Type B pancreatic cell (in vitro differentiated cells): ENCODE data around the gene DCHS2. TPM values are rescaled to one million over a fixed set of nuclear protein-coding genes. Genes with fewer than 3 reads are reported as not detected.
A peak's percentile ranks its signal among the peaks of the same experiment; 100 is the strongest.

Experiments used
- DNase-seq: peaks from one replicate; pipeline ENCODE4 v3.0.0; 2021; ENCODE audit warnings: mixed read lengths; ENCODE audit not compliant: unreplicated experiment; ENCODE audit errors: extremely low spot score
- H3K27ac Mint-ChIP-seq: 2 replicates; pipeline ENCODE4 v1.8.0; 2021; ENCODE audit warnings: mild to moderate bottlenecking, mixed read lengths
- H3K27me3 Mint-ChIP-seq: 2 replicates; pipeline ENCODE4 v1.8.0; 2021; ENCODE audit warnings: mixed read lengths
- H3K36me3 Mint-ChIP-seq: 2 replicates; pipeline ENCODE4 v1.8.0; 2021; ENCODE audit warnings: mixed read lengths
- H3K4me1 Mint-ChIP-seq: one replicate; pipeline ENCODE4 v1.8.0; 2021; ENCODE audit warnings: mixed read lengths; ENCODE audit not compliant: unreplicated experiment
- H3K4me3 Mint-ChIP-seq: 2 replicates; pipeline ENCODE4 v1.8.0; 2021; ENCODE audit warnings: mild to moderate bottlenecking, mixed read lengths
- H3K9me3 Mint-ChIP-seq: 2 replicates; pipeline ENCODE4 v1.8.0; 2021; ENCODE audit warnings: mixed read lengths
- long read RNA-seq: library from polyadenylated mRNA; unstranded; transcript quantifications from one replicate; pipeline ENCODE4 v2.0.0, GENCODE V29; 2020
- total RNA-seq: library from RNA; stranded (reverse); gene quantifications from 2 replicates; pipeline ENCODE4 v1.2.1, GENCODE V29; 2021; ENCODE audit warnings: low replicate concordance
- TF ChIP-seq, protein P1 (sequence below): fragments of 200-600 bp; sonication (generic); conservative IDR thresholded peaks from 2 replicates; pipeline ENCODE4 v1.5.0; 2021; ENCODE audit warnings: antibody characterized with exemption, mild to moderate bottlenecking

The DCHS2 gene, protein sequence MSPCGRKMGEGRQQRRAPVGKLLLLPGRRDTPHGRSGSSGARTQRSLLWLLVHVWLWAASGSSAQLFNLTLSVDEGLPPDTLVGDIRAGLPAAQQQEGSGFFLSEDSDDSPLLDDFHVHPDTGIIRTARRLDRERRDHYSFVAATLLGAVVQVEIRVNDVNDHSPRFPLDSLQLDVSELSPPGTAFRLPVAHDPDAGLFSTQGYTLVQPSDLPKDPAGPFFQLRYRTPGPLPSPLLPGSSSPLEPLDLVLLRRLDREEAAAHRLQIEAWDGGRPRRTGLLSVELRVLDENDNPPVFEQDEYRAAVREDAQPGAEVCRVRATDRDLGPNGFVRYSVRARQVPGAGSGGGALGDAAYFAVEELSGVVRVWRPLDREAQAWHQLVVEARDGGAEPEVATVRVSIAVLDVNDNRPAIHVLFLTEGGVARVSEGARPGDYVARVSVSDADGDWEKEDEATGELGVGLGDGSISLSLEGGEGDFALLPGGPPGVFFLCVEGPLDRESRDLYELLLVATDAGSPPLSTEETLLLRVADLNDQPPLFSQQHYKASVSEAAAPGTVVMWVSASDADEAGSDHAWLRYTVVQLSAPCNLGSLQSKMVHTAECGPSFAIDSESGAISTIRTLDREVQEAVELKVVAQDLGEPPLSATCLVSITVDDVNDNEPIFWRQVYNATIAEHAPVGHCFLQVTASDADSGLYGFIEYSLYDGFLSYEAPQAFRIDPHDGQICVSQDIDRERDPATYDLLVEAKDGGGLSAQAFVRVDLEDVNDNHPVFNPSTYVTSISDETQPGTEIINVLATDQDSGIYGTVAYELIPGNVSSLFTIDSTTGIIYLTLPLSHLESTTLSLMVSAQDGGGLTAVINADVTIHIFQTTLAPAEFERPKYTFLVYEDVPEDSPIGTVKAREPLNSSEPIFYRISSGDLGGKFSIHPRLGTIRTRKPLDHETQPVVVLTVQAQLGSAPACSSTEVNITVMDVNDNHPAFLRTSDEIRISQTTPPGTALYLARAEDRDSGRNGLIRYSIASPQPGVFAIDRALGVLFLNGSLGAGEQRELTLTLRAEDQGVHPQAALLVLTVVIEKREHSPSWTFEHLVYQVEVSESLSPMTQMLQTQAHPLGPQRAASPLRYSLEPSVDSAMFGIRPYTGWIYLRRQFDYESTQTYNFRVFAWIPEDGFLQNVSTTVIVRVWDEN (N-terminal part only)
- 0.76 and 1.8 TPM in 2 replicates for total RNA-seq
- long read RNA-seq, result 0 reads

DNA sequence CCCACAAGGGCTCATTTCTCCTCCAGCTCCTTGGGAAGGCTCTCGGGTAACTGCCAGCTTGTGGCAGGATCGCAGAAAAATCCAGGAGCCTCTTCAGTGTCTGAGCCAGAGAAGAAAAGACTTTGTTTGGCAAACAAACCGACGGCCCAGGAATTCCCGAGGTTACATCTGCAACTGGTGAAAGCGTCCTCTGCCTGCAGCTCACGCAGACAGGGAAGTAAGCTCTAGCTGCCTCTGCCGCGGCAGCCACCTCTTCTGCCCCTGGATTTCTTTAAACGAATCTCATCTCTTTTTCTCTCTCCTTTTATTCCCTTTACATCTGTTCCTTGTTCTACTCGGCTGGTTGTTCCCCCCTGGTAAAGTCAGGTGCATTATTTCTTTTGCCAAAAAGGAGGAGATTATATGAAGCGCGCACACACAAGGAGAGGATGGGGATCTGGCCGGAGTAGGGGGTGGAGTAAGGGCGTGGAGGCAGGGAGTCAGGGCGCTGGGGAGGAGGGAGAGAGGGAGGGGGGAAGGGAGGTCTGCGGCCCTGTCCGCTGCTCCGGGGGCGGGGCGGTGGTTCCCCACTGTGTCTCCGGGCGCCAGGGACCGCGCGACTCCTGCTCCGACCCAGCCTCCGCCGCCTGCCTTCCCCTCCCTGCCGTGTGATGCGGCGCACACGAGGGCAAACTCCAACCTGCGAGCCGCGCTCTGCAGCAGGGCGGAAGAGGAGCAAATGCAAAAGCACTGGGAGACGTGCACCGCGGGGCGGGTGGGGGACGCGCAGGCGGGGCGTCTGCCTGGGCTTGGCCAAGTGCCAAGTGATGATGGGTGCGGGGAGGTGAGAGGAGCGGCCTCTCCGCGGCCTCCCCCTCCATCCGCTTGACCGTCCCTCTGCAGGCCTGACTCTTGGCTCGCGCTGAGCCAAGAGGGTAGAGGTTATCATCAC is at the start of gene DCHS2:
TSS of gene DCHS2 (minus strand) at position 459 of the 931 bp plus-strand sequence. CDS start at position 15, 444 bp downstream.
- Mint-ChIP-seq H3K27me3 (peaks cover 47% of the 10 kb centered on the region), H3K36me3 (no peaks in the 10 kb centered on the region), H3K4me1 (peaks cover 6% of the 10 kb centered on the region), H3K4me3 (peak within 1 kb of the TSS; percentile 88), H3K9me3 (no peaks in the 10 kb centered on the region), H3K27ac (no peak within 1 kb of the TSS)
- no peak for DNase-seq
- TF ChIP-seq, protein P1, sequence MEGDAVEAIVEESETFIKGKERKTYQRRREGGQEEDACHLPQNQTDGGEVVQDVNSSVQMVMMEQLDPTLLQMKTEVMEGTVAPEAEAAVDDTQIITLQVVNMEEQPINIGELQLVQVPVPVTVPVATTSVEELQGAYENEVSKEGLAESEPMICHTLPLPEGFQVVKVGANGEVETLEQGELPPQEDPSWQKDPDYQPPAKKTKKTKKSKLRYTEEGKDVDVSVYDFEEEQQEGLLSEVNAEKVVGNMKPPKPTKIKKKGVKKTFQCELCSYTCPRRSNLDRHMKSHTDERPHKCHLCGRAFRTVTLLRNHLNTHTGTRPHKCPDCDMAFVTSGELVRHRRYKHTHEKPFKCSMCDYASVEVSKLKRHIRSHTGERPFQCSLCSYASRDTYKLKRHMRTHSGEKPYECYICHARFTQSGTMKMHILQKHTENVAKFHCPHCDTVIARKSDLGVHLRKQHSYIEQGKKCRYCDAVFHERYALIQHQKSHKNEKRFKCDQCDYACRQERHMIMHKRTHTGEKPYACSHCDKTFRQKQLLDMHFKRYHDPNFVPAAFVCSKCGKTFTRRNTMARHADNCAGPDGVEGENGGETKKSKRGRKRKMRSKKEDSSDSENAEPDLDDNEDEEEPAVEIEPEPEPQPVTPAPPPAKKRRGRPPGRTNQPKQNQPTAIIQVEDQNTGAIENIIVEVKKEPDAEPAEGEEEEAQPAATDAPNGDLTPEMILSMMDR, result no peak

DNA sequence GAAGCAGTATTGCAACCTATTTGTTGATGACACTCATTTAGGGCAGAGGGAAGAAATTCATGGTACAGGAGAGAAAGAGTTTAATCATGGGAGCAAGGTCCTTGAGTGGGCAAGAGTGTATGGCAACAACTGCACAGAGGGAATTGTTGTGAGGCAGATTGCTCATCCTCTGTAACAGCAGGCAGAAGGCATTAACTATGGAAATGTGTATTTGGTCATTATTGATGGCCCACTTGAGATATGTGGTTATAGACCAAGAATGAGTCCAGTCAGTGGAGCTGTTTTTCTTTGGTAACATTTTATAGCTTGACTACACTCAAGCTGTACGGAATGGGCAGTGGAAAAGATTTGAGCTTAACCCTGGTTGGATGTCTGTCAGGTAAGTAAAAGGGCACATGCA is 42.7 kb upstream of the DCHS2 start:
- no peak overlapping the region for H3K4me3 Mint-ChIP-seq
- H3K27me3 Mint-ChIP-seq, result no peaks in the 10 kb centered on the region
- no peak overlapping the region for H3K27ac Mint-ChIP-seq
- H3K4me1 Mint-ChIP-seq, result peaks cover 4% of the 10 kb centered on the region
- TF ChIP-seq, protein P1, result no peak
- peaks cover 6% of the 10 kb centered on the region for H3K36me3 Mint-ChIP-seq
- no peaks in the 10 kb centered on the region for H3K9me3 Mint-ChIP-seq
- no peak for DNase-seq

DNA sequence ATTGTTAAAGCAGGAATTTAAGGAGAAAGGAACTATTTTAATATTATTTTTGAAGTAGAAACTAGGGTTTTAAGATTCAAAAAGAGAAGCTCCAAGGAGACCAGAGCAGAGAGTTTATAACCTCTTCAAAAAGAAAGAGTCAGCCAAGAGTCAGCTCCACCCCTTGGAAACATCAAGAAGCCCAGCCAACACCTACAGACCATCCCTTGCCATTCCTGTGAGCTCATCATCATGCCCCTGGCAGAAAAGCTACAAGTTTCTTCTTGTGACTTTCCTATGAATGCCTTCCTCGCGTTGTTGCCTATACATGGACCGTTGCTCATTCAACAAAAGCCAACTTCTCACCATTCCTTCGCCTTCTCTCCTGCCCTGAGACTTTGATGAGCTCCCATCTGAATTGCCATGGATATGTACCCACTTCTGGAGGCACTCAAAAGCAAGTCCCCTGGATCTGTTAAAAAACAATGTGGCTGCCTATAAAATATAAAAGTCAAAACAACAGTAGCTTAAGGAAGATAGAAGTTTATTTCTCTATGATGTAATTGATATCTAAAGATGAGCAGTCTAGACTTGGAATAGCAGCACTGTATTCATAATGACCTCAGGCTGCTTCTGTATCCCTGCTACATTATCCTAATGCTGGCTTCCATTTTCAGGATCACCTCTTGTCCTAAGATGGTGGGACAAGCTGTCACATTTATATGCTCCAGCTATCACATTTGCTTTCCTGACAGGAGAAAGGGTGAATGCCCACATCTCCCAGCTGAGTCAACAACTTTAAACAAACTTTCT is 38.3 kb upstream of the DCHS2 start:
- TF ChIP-seq, protein P1, result no peak
- Mint-ChIP-seq H3K27ac (peak overlapping the region; percentile 78), H3K27me3 (peaks cover 4% of the 10 kb centered on the region), H3K36me3 (no peaks in the 10 kb centered on the region), H3K9me3 (no peaks in the 10 kb centered on the region), H3K4me1 (peaks cover 10% of the 10 kb centered on the region), H3K4me3 (no peak overlapping the region)
- DNase-seq, result no peak

DNA sequence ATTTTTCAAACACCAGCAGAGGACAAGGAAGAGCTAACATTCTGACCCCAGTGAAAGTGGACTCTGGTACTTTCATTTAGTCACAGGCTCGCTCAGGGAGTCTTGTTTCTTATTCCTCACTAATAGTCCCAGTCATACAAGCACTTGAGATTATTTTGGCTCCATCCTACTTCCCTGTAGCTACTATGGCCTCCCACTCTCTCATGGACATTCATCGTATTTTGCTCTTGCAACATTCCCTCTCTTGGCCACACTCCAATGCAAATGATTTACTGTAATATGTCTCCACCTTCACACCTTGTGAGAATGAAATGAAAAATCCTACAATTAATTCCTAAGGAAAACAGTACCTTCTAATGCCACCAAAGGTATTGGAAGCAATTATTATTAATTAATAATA is 37.3 kb upstream of the DCHS2 start:
- peaks cover 11% of the 10 kb centered on the region for H3K4me1 Mint-ChIP-seq
- H3K4me3 Mint-ChIP-seq, result no peak overlapping the region
- TF ChIP-seq, protein P1, result no peak
- peak overlapping the region; percentile 7 for H3K27ac Mint-ChIP-seq
- DNase-seq, result no peak
- H3K27me3 Mint-ChIP-seq, result peaks cover 4% of the 10 kb centered on the region
- H3K36me3 Mint-ChIP-seq, result no peaks in the 10 kb centered on the region
- no peaks in the 10 kb centered on the region for H3K9me3 Mint-ChIP-seq
